ENCODE measurements around the gene MPZ.

GRCh38 chr1:161305867-161306519 is 3.8 kb downstream of the MPZ start:
- TF ChIP-seq CTCF (conservative IDR thresholded peaks at IDR 0.05) (no peak), ZFX (IDR thresholded peaks at IDR 0.05) (no peak)
